NCI-H69 (cell line): ENCODE results near the gene ST7.

Source experiments
- DNase-seq: peaks from one replicate; lab custom pipeline; 2025; lab: John Stamatoyannopoulos, UW

Gene ST7

GRCh38 chr7:117157241-117158209 lies 204.2 kb downstream of the ST7 start:
- DNase-seq = peak; percentile 10

- no peak for DNase-seq
These were observed 205.8 kb downstream of the ST7 start for GRCh38 chr7:117158941-117159697.

GRCh38 chr7:117163101-117163500 lies 209.8 kb downstream of the ST7 start:
- DNase-seq = peak; percentile 19

GRCh38 chr7:117164620-117165019 lies 211.3 kb downstream of the ST7 start:
- DNase-seq = no peak

GRCh38 chr7:117165656-117166055 lies 212.4 kb downstream of the ST7 start:
- DNase-seq = no peak

GRCh38 chr7:117169907-117170306 lies 216.6 kb downstream of the ST7 start:
- peak; percentile 84 for DNase-seq

GRCh38 chr7:117171106-117171505 lies 217.8 kb downstream of the ST7 start:
- no peak for DNase-seq

- no peak for DNase-seq
These were observed 219.0 kb downstream of the ST7 start for GRCh38 chr7:117172283-117172682.

GRCh38 chr7:117173035-117173770 lies 219.9 kb downstream of the ST7 start:
- DNase-seq = no peak

- no peak for DNase-seq
These were observed 222.9 kb downstream of the ST7 start for GRCh38 chr7:117176206-117176605.

DNA sequence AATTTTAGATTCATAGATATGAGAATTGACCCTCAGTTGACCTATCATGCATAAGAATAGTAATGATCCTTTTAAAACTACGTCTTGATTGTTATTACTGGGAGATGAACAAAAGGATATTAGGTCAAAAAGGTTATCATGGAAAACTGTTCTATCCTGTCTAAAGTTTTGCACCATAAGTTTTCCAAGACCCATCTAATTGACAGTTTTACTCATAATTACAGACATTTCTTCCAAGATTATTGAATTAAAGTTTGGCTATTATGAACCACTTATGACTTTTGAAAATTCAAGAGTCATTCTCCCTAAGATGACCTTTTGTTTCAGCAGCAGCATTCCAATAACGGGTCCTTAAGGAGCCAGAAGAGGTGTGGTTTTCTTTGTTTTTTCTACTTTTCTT lies 225.3 kb downstream of the ST7 start:
- no peak for DNase-seq

DNA sequence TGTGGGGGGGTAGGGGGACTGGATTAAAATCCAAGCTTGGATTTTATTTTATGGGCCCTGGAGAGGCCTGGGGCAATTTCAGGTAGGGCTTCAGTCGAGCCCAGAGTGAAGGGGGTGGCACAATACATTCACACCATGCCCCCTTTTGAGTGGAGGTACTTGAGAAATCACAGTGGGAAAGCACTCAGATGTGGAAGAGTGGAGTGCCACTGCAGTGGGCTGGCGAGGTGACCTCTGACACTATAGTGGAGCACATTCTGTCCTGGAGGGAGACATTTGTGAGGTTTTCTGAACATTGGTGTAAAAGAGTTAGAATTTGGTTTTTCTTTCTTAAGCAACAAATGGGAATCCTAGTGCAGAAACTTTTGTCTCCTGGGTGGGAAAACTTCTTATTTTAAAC lies 226.4 kb downstream of the ST7 start:
- DNase-seq = no peak

GRCh38 chr7:117183729-117184128 lies 230.4 kb downstream of the ST7 start:
- DNase-seq = no peak

DNA sequence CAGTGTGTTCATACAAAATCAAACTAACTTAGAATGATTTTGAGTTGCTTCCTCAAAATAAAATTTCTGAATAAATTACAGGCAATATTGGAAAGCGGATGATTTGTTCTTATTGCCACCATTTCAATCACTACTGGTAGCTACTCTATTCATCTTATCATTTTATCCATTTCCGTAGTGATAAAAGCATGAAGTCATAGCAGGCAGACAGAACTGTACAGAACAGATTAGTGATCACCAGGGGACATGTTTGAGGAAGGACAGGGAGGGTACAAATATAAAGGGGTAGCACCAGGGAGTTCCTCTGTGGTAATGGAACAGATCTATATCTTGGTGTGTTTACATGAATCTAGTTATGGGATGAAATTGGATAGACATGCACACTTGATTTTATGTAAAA lies 231.1 kb downstream of the ST7 start:
- DNase-seq = no peak

GRCh38 chr7:117185124-117185523 lies 231.8 kb downstream of the ST7 start:
- no peak for DNase-seq

- no peak for DNase-seq
These were observed 233.1 kb downstream of the ST7 start for GRCh38 chr7:117186218-117187010.

- DNase-seq = no peak
These were observed 235.1 kb downstream of the ST7 start for GRCh38 chr7:117188376-117188775.

GRCh38 chr7:117188949-117189592 lies 235.8 kb downstream of the ST7 start:
- no peak for DNase-seq

GRCh38 chr7:117190104-117190503 lies 236.8 kb downstream of the ST7 start:
- DNase-seq = no peak

DNA sequence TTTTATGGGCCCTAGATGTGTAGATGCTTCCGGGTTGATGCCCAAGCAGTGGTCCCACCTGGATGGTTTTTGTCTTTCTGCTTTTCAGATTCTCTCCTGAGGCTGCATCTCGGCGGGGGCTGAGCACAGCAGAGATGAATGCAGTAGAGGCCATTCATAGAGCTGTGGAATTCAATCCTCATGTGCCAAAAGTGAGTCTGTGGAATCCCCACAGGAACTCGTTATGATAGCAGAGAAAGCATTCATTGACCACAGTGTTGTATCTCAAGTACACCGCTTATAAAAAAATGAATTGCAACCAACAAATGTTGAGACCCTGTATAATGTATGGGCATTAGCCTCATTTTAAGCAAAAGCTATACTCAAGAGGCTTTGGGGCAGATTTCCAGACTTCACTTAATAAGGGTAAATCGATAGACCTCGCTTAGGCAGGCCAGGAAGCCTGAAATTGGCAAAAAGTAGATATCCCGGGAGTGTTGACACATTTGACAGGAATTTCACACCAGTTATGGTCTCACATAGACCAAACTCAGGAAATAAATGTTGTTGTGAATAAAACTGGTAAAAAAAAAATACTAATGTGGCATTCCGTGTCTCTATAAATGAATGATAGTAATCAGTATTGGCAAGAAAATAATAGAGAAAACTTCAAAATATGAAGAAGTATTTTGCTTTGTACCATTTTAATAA lies 237.6 kb downstream of the ST7 start:
- DNase-seq = no peak
